HG03457 (cell line): ENCODE data around the gene PHF21B.

Experiments
- ATAC-seq: cut with Tn5 transposase; IDR thresholded peaks from one replicate; pipeline ENCODE4 v1.9.1; 2021; ENCODE audit warnings: moderate number of reproducible peaks; ENCODE audit not compliant: unreplicated experiment

Gene PHF21B

GRCh38 chr22:44940130-44940529 is 69.7 kb downstream of the PHF21B start:
- ATAC-seq: no peak

- ATAC-seq: no peak
Observed at GRCh38 chr22:44939451-44939850, 70.4 kb downstream of the PHF21B start.

DNA sequence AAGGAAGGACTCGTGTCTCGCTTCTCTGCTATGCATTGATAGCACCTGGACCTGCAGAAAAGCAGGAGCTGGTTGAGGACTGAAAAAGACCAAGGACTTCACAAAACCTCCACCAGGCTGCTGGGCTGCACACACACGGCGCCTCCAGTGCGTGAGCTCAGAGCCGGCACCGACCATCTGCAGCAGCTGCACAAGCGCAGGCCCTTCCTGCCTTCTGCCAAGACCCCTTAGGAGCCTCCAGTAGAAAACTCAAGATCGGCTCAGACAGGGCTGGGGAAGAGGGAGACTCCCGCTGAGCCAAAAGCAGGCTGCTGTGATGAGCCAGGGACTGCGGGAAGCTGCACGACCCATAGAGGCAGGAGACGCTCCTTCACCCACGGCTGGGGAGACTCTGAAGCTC is 70.9 kb downstream of the PHF21B start:
- no peak for ATAC-seq

DNA sequence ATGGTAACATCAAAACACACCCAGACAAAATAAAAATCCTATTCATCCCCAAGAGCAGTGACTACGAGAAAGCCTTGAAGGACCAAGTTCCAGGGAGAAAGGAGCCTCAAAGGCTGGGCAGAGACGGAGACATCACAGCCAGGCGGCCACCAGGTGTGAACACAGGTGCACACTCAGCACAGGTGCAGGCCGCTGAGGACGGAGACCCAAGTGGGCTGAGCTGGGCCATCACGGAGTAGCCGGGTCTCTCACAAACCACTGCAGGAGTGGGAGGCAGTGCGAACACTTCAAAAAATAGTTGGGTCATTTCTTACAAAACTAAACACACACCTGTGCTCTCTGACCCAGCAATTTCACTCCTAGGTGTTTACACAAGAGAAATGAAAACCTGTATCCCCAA is 72.6 kb downstream of the PHF21B start:
- ATAC-seq: no peak

GRCh38 chr22:44936201-44936600 is 73.6 kb downstream of the PHF21B start:
- ATAC-seq: no peak

- ATAC-seq: no peak
Observed at GRCh38 chr22:44935724-44936123, 74.1 kb downstream of the PHF21B start.

- no peak for ATAC-seq
Observed at GRCh38 chr22:44934454-44934735, 75.4 kb downstream of the PHF21B start.

GRCh38 chr22:44933666-44934453 is 75.9 kb downstream of the PHF21B start:
- ATAC-seq: no peak

DNA sequence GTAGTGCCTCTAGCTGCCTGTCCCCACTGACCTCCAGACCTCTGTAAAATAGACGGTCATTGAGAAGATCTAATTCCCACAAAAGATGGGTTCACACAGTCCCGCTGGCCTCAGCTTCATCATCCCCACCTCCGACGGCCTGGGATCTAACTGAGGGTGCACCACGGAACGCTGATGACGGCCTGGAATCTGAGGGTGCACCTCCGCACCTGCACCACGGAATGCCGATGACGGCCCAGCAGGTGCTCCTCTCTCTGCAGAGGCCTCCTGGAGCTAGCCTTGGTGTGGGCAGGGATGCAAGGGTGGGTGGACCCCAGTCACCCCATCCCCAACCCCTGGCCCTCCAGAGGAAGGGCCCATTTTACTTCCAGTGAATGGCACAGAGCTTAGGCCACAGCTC is 77.3 kb downstream of the PHF21B start:
- ATAC-seq: no peak

- ATAC-seq: no peak
Observed at GRCh38 chr22:44931766-44932165, 78.0 kb downstream of the PHF21B start.

DNA sequence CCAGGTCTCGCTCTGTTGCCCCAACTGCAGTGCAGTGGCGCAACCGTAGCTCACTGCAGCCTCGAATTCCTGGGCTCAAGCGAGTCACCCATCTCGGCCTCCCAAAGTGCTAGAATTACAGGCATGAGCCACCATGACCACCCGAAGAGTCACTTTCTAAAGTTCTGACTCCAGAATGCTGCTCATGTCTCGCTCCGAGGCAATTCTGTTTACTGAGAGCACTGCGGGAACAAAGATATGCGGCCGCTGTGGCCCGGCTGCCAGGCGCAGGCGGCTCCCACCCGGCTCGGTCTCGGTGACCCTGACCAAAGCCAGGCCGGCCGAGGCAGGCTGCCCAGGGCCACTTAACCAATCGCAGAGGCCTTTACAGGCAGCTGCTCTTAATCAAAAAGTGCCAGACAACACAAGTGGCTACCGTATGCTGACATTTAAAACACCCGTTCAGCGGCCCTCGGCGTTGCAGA is 78.7 kb downstream of the PHF21B start:
- ATAC-seq: no peak

- no peak for ATAC-seq
Observed at GRCh38 chr22:44930711-44931035, 79.1 kb downstream of the PHF21B start.

GRCh38 chr22:44930016-44930710 is 79.6 kb downstream of the PHF21B start:
- ATAC-seq: no peak

DNA sequence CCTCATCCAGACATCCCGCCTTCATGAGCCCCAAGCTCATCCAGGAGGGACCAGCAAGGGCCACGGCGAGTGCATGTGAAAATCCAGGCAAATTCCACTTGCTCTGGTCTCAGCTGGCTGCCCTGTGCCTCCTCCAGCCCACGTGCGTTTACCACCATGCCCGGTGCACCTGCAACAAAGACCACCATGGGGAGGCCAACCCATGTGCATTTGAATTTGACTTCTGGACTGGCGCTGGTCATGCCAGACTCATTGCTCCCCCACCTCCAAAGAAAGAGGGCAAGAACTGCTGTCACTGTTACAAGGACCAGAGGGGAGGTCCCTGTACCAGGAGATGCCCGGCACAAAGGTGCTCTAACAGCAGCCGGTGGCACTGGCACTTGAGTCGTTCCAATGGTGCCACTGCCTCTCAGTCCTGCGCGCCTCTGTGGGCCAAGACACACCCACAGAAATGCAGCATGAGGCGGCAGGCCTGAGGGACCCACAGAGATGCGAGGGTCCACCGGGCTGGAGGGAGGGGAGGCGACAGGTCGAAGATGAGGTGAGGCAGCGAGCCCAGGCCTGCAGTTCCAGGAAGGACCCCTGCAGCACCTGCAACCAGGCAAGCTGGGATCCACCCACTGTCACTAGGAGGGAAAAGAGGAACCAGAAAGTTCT is 80.3 kb downstream of the PHF21B start:
- ATAC-seq: no peak

- ATAC-seq: no peak
Observed at GRCh38 chr22:44928711-44929358, 81.0 kb downstream of the PHF21B start.

GRCh38 chr22:44928136-44928463 is 81.7 kb downstream of the PHF21B start:
- ATAC-seq: no peak

GRCh38 chr22:44927463-44928135 is 82.2 kb downstream of the PHF21B start:
- no peak for ATAC-seq

DNA sequence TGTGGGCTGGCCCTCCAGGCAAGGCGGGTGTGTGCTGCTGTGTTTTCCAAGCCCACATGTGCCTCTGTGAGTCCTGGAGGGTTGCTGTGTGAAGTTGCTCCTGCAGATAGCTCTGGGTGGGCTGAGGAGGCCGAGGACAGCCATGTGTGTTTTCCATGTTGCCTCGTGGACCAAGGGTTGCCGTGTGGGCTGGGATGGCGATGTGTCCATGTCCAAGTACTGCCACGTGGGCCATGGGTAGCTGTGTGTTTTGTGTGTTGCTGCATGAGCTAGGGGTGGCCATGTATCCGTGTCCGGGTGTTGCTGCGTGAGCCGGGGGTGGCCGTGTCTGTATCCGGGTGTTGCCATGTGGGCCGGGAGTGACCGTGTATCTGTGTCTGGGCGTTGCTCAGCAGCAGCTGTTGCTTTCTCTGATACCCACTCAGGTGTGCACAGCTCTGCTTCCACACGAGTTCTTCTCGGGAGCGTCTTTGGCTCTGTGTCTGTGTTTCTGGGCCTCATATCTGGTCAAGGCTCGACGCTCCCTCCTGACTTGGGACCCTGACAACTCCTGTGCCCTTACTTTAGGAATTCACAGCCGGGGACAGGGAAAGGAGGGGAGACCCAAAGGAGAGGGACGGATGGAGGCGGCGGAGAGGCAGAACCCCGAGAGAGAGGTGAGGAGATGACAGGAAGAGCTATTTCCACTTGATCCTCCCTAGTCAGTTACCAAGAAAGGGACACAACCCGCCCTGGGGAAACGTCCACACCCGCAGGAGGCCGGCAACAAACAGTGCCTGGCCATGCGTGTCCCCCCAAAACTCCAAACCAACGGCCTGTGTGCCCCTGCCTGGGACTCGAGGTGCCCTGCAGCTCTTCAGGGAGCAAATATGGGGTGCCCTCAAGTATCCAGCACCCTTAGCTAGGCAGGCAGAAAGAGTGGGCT is 83.1 kb downstream of the PHF21B start:
- ATAC-seq: no peak

DNA sequence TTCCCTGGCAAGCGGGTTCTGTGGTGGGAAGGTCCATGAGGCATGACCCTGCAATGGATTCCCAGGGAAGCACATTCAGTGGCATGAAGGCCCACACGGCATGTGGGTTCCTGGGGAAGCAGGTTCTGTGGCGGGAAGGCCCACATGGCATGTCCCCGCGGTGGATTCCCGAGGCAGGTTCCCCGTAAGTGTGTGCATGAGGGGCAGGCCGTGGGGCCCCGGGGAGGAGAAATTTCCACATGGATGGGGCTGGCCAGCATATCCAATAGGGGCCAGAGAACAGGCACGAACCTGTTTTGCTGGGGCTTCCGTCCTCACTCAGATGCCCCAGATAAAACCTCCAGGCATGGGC is 83.7 kb downstream of the PHF21B start:
- ATAC-seq: no peak

GRCh38 chr22:44925465-44926123 is 84.2 kb downstream of the PHF21B start:
- ATAC-seq: no peak
